H1 (cell line): ENCODE data around the gene SLC26A8. TPM values are rescaled to one million over a fixed set of nuclear protein-coding genes. Genes with fewer than 3 reads are reported as not detected.
A peak's percentile ranks its signal among the peaks of the same experiment; 100 is the strongest.

ENCODE experiments used
- ASH2L ChIP-seq: fragments of 200-600, 300-600 bp; sonication (generic); IDR thresholded peaks from one replicate; pipeline ENCODE4 v1.7.1; 2017; ENCODE audit warnings: low read length
- CBX8 ChIP-seq: fragments of 300-800, 300-1000 bp; sonication (generic); IDR thresholded peaks from 2 replicates; pipeline ENCODE4 v1.7.1; 2016; ENCODE audit warnings: low read depth, low read length, borderline replicate concordance
- CHD2 ChIP-seq: IDR thresholded peaks from 2 replicates; pipeline ENCODE4 v1.6.1; 2012; ENCODE audit warnings: low read length, improper control_type of control experiment
- CTBP2 ChIP-seq: IDR thresholded peaks from 2 replicates; pipeline ENCODE4 v1.7.0; 2011; ENCODE audit warnings: borderline replicate concordance, mild to moderate bottlenecking, moderate library complexity, mixed read lengths, low read length; ENCODE audit not compliant: insufficient read depth, insufficient read length
- EP300 ChIP-seq, 2 experiments: IDR thresholded peaks; 1 replicate in 1 of 2; 2 replicates in 1 of 2; pipeline ENCODE4 v1.6.1; 2011 to 2012; ENCODE audit warnings: low read depth in 2 of 2, low read length in 2 of 2, mild to moderate bottlenecking in 2 of 2, borderline replicate concordance in 1 of 2, inconsistent platforms in 1 of 2, moderate library complexity in 1 of 2
- EZH2 ChIP-seq: fragments of 200-600 bp; sonication (generic); IDR thresholded peaks from 2 replicates; pipeline ENCODE4 v1.7.1; 2012; ENCODE audit warnings: low read depth, mild to moderate bottlenecking, moderate library complexity, low read length, inconsistent platforms; ENCODE audit not compliant: severe bottlenecking
- RFX5 ChIP-seq: IDR thresholded peaks from 2 replicates; pipeline ENCODE4 v1.6.1; 2011; ENCODE audit warnings: low read depth, low read length, improper control_type of control experiment, borderline replicate concordance
- SUZ12 ChIP-seq: fragments of 200-600 bp; sonication (generic); IDR thresholded peaks from 2 replicates; pipeline ENCODE4 v1.6.1; 2012; ENCODE audit warnings: mild to moderate bottlenecking, inconsistent platforms, low read length, moderate library complexity, mixed read lengths
- polyA plus RNA-seq, 7 experiments: library from polyadenylated mRNA; depleted of rRNA in 3 of 7; stranded (reverse) in 5 of 7; unstranded in 2 of 7; fragments of >200 nt in 5 of 7; fragments of 200-250 nt in 2 of 7; gene quantifications; 1 replicate in 5 of 7; 2 replicates in 1 of 7; 4 replicates in 1 of 7; pipeline versions ENCODE4 v1.2.1 to v1.2.3, GENCODE V29; 2011 to 2013; ENCODE audit warnings: missing spikeins in 2 of 7, mixed read lengths in 2 of 7
- total RNA-seq: library from RNA; stranded (reverse); fragmentation: NEBNext Ultra II Directional; extraction: Animal tissue kit (Norgen Biotek cat#: 25700); gene quantifications from 2 replicates; pipeline ENCODE4 v1.2.1, GENCODE V29; 2021
- TF ChIP-seq, protein P1 (sequence below): fragments of 300-600 bp; sonication (generic); IDR thresholded peaks from 2 replicates; pipeline ENCODE4 v1.7.1; 2012; ENCODE audit warnings: low read length, moderate library complexity, mild to moderate bottlenecking, inconsistent platforms; ENCODE audit not compliant: insufficient replicate concordance

SLC26A8 gene
- total and polyA plus RNA-seq, 2 of the 8 experiments (the other 6 are each of a cell fraction or from before 2014, with no cell fraction given): 0.56 to 0.57 TPM

DNA sequence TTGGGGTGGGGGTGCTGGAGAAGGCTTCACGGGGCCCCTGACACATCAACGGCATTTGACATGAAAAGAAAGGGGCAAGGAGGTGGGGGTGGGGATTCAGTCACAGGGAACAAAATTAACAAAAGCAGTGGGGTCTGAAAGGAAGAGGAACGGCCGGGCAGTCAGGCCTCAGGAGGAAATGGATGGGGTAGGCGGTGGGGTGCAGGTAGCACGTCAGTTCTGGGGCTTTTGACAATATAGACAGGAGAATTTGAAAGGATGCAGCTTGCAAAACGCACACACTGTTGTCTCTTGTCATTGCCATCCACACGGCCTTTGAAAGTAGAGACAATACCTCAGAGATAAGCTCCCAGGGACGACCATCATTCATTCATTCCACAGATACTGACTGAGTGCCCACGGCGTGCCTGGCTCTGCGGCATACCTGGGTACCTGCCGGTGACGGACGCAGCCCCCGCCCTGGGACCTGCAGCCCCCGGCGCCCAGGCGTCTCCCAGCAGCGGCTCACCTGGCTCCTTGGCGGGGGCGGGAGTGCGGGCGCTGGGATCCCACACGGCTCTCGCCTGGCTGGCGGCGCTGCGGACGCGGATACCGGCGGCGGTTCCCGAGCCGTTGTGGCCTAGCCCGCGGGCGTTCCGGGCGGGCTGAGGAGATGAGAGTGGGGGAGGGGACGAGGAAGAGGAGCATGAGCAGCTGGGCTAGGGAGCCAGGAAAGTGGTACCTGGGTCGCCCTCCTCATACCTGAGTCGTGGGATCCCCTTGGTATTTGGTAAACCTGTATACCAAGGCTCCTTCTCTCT lies at the start of gene SLC26A8 (continued):
- TF ChIP-seq, protein P1, sequence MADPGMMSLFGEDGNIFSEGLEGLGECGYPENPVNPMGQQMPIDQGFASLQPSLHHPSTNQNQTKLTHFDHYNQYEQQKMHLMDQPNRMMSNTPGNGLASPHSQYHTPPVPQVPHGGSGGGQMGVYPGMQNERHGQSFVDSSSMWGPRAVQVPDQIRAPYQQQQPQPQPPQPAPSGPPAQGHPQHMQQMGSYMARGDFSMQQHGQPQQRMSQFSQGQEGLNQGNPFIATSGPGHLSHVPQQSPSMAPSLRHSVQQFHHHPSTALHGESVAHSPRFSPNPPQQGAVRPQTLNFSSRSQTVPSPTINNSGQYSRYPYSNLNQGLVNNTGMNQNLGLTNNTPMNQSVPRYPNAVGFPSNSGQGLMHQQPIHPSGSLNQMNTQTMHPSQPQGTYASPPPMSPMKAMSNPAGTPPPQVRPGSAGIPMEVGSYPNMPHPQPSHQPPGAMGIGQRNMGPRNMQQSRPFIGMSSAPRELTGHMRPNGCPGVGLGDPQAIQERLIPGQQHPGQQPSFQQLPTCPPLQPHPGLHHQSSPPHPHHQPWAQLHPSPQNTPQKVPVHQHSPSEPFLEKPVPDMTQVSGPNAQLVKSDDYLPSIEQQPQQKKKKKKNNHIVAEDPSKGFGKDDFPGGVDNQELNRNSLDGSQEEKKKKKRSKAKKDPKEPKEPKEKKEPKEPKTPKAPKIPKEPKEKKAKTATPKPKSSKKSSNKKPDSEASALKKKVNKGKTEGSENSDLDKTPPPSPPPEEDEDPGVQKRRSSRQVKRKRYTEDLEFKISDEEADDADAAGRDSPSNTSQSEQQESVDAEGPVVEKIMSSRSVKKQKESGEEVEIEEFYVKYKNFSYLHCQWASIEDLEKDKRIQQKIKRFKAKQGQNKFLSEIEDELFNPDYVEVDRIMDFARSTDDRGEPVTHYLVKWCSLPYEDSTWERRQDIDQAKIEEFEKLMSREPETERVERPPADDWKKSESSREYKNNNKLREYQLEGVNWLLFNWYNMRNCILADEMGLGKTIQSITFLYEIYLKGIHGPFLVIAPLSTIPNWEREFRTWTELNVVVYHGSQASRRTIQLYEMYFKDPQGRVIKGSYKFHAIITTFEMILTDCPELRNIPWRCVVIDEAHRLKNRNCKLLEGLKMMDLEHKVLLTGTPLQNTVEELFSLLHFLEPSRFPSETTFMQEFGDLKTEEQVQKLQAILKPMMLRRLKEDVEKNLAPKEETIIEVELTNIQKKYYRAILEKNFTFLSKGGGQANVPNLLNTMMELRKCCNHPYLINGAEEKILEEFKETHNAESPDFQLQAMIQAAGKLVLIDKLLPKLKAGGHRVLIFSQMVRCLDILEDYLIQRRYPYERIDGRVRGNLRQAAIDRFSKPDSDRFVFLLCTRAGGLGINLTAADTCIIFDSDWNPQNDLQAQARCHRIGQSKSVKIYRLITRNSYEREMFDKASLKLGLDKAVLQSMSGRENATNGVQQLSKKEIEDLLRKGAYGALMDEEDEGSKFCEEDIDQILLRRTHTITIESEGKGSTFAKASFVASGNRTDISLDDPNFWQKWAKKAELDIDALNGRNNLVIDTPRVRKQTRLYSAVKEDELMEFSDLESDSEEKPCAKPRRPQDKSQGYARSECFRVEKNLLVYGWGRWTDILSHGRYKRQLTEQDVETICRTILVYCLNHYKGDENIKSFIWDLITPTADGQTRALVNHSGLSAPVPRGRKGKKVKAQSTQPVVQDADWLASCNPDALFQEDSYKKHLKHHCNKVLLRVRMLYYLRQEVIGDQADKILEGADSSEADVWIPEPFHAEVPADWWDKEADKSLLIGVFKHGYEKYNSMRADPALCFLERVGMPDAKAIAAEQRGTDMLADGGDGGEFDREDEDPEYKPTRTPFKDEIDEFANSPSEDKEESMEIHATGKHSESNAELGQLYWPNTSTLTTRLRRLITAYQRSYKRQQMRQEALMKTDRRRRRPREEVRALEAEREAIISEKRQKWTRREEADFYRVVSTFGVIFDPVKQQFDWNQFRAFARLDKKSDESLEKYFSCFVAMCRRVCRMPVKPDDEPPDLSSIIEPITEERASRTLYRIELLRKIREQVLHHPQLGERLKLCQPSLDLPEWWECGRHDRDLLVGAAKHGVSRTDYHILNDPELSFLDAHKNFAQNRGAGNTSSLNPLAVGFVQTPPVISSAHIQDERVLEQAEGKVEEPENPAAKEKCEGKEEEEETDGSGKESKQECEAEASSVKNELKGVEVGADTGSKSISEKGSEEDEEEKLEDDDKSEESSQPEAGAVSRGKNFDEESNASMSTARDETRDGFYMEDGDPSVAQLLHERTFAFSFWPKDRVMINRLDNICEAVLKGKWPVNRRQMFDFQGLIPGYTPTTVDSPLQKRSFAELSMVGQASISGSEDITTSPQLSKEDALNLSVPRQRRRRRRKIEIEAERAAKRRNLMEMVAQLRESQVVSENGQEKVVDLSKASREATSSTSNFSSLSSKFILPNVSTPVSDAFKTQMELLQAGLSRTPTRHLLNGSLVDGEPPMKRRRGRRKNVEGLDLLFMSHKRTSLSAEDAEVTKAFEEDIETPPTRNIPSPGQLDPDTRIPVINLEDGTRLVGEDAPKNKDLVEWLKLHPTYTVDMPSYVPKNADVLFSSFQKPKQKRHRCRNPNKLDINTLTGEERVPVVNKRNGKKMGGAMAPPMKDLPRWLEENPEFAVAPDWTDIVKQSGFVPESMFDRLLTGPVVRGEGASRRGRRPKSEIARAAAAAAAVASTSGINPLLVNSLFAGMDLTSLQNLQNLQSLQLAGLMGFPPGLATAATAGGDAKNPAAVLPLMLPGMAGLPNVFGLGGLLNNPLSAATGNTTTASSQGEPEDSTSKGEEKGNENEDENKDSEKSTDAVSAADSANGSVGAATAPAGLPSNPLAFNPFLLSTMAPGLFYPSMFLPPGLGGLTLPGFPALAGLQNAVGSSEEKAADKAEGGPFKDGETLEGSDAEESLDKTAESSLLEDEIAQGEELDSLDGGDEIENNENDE: no peak
- no peak for TF ChIP-seq CHD2
- TF ChIP-seq RFX5: no peak
- TF ChIP-seq ASH2L: peak; percentile 64
- no peak for TF ChIP-seq EZH2
- TF ChIP-seq CBX8: no peak
- TF ChIP-seq SUZ12: no peak; the same call in 1 of the 2 replicates
- TF ChIP-seq CTBP2: no peak
- TF ChIP-seq EP300 (IDR thresholded peaks at IDR 0.05; ENCODE audit: borderline replicate concordance in 1 of 2, low read depth in 2 of 2, low read length in 2 of 2): no peak
